ENCODE data around the gene CACNA2D3.

DNA sequence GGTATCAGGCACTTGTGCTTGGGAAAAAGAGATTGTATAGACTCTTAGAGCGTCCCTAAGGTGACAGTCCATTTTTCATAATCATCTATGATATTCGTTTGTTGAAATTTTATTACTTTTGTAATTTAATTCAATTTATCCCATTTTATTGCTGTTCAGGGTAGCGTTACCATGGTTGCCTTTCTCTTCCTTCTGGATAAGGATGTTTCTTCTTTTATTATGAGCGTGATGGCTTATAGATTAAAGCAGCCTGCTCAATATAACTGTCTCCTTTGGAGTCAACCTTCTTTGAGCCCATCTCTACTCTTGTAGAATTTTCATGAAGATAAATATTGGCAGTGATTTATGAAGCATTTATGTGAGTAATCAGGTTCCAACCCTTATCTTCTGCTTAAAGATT, 623.5 kb downstream of the CACNA2D3 start:
- TF ChIP-seq, protein P1, sequence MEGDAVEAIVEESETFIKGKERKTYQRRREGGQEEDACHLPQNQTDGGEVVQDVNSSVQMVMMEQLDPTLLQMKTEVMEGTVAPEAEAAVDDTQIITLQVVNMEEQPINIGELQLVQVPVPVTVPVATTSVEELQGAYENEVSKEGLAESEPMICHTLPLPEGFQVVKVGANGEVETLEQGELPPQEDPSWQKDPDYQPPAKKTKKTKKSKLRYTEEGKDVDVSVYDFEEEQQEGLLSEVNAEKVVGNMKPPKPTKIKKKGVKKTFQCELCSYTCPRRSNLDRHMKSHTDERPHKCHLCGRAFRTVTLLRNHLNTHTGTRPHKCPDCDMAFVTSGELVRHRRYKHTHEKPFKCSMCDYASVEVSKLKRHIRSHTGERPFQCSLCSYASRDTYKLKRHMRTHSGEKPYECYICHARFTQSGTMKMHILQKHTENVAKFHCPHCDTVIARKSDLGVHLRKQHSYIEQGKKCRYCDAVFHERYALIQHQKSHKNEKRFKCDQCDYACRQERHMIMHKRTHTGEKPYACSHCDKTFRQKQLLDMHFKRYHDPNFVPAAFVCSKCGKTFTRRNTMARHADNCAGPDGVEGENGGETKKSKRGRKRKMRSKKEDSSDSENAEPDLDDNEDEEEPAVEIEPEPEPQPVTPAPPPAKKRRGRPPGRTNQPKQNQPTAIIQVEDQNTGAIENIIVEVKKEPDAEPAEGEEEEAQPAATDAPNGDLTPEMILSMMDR (IDR thresholded peaks at IDR 0.05): no peak
- no peak for TF ChIP-seq POLR2AphosphoS5 (IDR thresholded peaks at IDR 0.05)
- no peak for TF ChIP-seq POLR2A (IDR thresholded peaks at IDR 0.05)
